Gastrocnemius medialis (tissue), 4 donors: ENCODE measurements around the gene ERI2.

Experiments
- CTCF ChIP-seq, 5 experiments: fragments of 450-650 bp in 3 of 5; fragments of 200-600 bp in 2 of 5; sonication (generic) in 2 of 5; IDR thresholded peaks in 4 of 5; conservative IDR thresholded peaks in 1 of 5; 1 replicate in 4 of 5; 2 replicates in 1 of 5; pipeline ENCODE4 v1.5.1; 2016 to 2019; ENCODE audit warnings: antibody characterized with exemption in 5 of 5, mild to moderate bottlenecking in 3 of 5, moderate library complexity in 3 of 5
- POLR2A ChIP-seq, 2 donors: fragments of 450-650 bp; IDR thresholded peaks; one replicate each; pipeline ENCODE4 v1.6.1; 2017; ENCODE audit warnings: antibody characterized with exemption in 2 of 2, mild to moderate bottlenecking in 2 of 2, moderate library complexity in 2 of 2

- TF ChIP-seq POLR2A (IDR thresholded peaks at IDR 0.05) = no peak
- TF ChIP-seq CTCF (IDR thresholded peaks at IDR 0.05 in 4 of 5, conservative IDR thresholded peaks at IDR 0.05 in 1 of 5) = no peak
Observed at GRCh38 chr16:20801278-20801677, 5.0 kb downstream of the ERI2 start.
